Osteoblast (primary cell): ENCODE results near the gene UBE2R2. TPM values are rescaled to one million over a fixed set of nuclear protein-coding genes. Genes with fewer than 3 reads are reported as not detected.
"Not testable (repeated sequence)": the region's sequence is repeated elsewhere in the genome, so short reads cannot be mapped to it uniquely, and the experiment has no call there.

Experiments
- DNase-seq: peaks from one replicate; pipeline ENCODE4 v3.0.0; 2011; ENCODE audit warnings: low spot score, mixed read lengths; ENCODE audit not compliant: insufficient read length; ENCODE audit errors: missing footprints
- H2AFZ ChIP-seq: 2 replicates; pipeline ENCODE4 v1.6.0; 2011; ENCODE audit warnings: mild to moderate bottlenecking, low read length
- H3K27ac ChIP-seq: 2 replicates; pipeline ENCODE4 v1.5.1; 2011; ENCODE audit warnings: mild to moderate bottlenecking, low read depth, low read length, moderate library complexity
- H3K27me3 ChIP-seq: 2 replicates; pipeline ENCODE4 v1.6.0; 2012; ENCODE audit warnings: mild to moderate bottlenecking, control low read depth, inconsistent platforms, low read length, moderate library complexity; ENCODE audit not compliant: insufficient read depth
- H3K36me3 ChIP-seq: 2 replicates; pipeline ENCODE4 v1.5.1; 2011; ENCODE audit warnings: mild to moderate bottlenecking, low read length, control low read depth, moderate library complexity; ENCODE audit not compliant: insufficient read depth
- H3K4me1 ChIP-seq: 2 replicates; pipeline ENCODE4 v1.5.1; 2011; ENCODE audit warnings: mild to moderate bottlenecking, low read length, control low read depth, moderate library complexity; ENCODE audit not compliant: insufficient read depth
- H3K4me2 ChIP-seq: 2 replicates; pipeline ENCODE4 v1.6.0; 2011; ENCODE audit warnings: mild to moderate bottlenecking, low read length; ENCODE audit not compliant: insufficient read depth
- H3K4me3 ChIP-seq: fragments of 200-600 bp; sonication (generic); 3 replicates; pipeline ENCODE4 v1.5.1; 2012; ENCODE audit warnings: mild to moderate bottlenecking, low read length, inconsistent platforms; ENCODE audit not compliant: insufficient read depth
- H3K79me2 ChIP-seq: 2 replicates; pipeline ENCODE4 v1.6.0; 2012; ENCODE audit warnings: mild to moderate bottlenecking, low read length, control low read depth, inconsistent platforms; ENCODE audit not compliant: insufficient read depth
- H3K9me3 ChIP-seq: 2 replicates; pipeline ENCODE4 v1.5.1; 2011; ENCODE audit warnings: low read depth, low read length, control low read depth
- H4K20me1 ChIP-seq: 2 replicates; pipeline ENCODE4 v1.6.0; 2012; ENCODE audit warnings: mild to moderate bottlenecking, low read length, control low read depth; ENCODE audit not compliant: insufficient read depth
- total RNA-seq: library from RNA; depleted of rRNA; stranded (reverse); fragments of >200 nt; gene quantifications from 2 replicates; pipeline ENCODE4 v1.2.3, GENCODE V29; 2012
- TF ChIP-seq, protein P1 (sequence below): IDR thresholded peaks from 2 replicates; pipeline ENCODE4 v1.5.1; 2011; ENCODE audit warnings: mild to moderate bottlenecking, low read depth, low read length, moderate library complexity; ENCODE audit errors: extremely low read depth

The UBE2R2 gene
- total RNA-seq, 1 donor: 21.4 TPM

GRCh38 chr9:33856247-33856646 lies 39.3 kb downstream of the UBE2R2 start:
- Histone ChIP-seq H3K79me2 (peaks cover 98% of the 10 kb centered on the region), H2AFZ (no peak overlapping the region), H4K20me1 (peaks cover 81% of the 10 kb centered on the region), H3K27me3 (no peaks in the 10 kb centered on the region), H3K4me1 (peaks cover 20% of the 10 kb centered on the region), H3K9me3 (no peaks in the 10 kb centered on the region), H3K27ac (no peak overlapping the region), H3K4me3 (no peak overlapping the region), H3K4me2 (no peak overlapping the region), H3K36me3 (no peaks in the 10 kb centered on the region)
- TF ChIP-seq, protein P1, sequence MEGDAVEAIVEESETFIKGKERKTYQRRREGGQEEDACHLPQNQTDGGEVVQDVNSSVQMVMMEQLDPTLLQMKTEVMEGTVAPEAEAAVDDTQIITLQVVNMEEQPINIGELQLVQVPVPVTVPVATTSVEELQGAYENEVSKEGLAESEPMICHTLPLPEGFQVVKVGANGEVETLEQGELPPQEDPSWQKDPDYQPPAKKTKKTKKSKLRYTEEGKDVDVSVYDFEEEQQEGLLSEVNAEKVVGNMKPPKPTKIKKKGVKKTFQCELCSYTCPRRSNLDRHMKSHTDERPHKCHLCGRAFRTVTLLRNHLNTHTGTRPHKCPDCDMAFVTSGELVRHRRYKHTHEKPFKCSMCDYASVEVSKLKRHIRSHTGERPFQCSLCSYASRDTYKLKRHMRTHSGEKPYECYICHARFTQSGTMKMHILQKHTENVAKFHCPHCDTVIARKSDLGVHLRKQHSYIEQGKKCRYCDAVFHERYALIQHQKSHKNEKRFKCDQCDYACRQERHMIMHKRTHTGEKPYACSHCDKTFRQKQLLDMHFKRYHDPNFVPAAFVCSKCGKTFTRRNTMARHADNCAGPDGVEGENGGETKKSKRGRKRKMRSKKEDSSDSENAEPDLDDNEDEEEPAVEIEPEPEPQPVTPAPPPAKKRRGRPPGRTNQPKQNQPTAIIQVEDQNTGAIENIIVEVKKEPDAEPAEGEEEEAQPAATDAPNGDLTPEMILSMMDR: no peak
- no peak for DNase-seq

- no peaks in the 10 kb centered on the region for H3K9me3 ChIP-seq
- no peak overlapping the region for H3K27ac ChIP-seq
- no peak overlapping the region for H3K4me3 ChIP-seq
- no peaks in the 10 kb centered on the region for H3K27me3 ChIP-seq
- H2AFZ ChIP-seq: no peak overlapping the region
- DNase-seq: no peak
- TF ChIP-seq, protein P1: no peak
- no peak overlapping the region for H3K4me2 ChIP-seq
- H3K4me1 ChIP-seq: peaks cover 12% of the 10 kb centered on the region
- H4K20me1 ChIP-seq: peaks cover 81% of the 10 kb centered on the region
- H3K36me3 ChIP-seq: no peaks in the 10 kb centered on the region
- H3K79me2 ChIP-seq: peaks cover 100% of the 10 kb centered on the region
These were observed 41.5 kb downstream of the UBE2R2 start for GRCh38 chr9:33858423-33858822.

GRCh38 chr9:33860200-33860871 lies 43.4 kb downstream of the UBE2R2 start:
- Histone ChIP-seq H3K9me3 (no peaks in the 10 kb centered on the region), H3K79me2 (peaks cover 98% of the 10 kb centered on the region), H4K20me1 (peaks cover 79% of the 10 kb centered on the region), H3K4me1 (peaks cover 12% of the 10 kb centered on the region), H2AFZ (no peak overlapping the region), H3K27me3 (no peaks in the 10 kb centered on the region), H3K36me3 (no peaks in the 10 kb centered on the region), H3K4me3 (no peak overlapping the region), H3K27ac (peak overlapping the region; percentile 4), H3K4me2 (no peak overlapping the region)
- TF ChIP-seq, protein P1: peak; percentile 16
- peak; percentile 49 for DNase-seq

DNA sequence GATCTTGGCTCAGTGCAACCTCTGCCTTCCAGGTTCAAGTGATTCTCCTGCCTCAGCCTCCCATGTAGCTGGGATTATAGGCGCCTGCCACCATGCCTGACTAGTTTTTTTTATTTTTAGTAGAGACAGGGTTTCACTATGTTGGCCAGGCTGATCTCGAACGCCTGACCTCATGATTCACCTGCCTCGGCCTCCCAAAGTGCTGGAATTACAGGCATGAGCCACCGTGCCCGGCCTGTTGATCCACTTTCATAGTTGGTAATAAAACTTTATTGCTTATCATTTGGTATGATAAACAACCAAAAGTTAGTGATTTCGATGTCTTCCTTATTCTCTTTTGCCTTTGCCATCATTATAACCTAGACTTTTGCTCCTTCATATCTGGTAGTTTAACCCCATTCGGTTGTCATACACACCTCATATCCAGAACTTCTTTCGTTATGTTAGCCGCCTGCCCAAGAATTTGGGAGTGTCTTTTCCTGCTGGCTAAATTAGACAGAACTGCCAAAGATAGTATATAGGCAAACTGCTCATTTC lies 45.0 kb downstream of the UBE2R2 start:
- H4K20me1 ChIP-seq: peaks cover 78% of the 10 kb centered on the region
- H2AFZ ChIP-seq: no peak overlapping the region
- TF ChIP-seq, protein P1: no peak
- no peaks in the 10 kb centered on the region for H3K36me3 ChIP-seq
- peaks cover 12% of the 10 kb centered on the region for H3K4me1 ChIP-seq
- H3K4me3 ChIP-seq: no peak overlapping the region
- no peak overlapping the region for H3K27ac ChIP-seq
- H3K4me2 ChIP-seq: no peak overlapping the region
- DNase-seq: no peak
- H3K27me3 ChIP-seq: no peaks in the 10 kb centered on the region
- peaks cover 97% of the 10 kb centered on the region for H3K79me2 ChIP-seq
- H3K9me3 ChIP-seq: no peaks in the 10 kb centered on the region

- Histone ChIP-seq H3K4me1 (peaks cover 19% of the 10 kb centered on the region), H3K79me2 (peaks cover 97% of the 10 kb centered on the region), H4K20me1 (peaks cover 78% of the 10 kb centered on the region)
- not testable (repeated sequence) for H3K36me3 ChIP-seq, H3K9me3 ChIP-seq, H3K27me3 ChIP-seq, H3K27ac ChIP-seq, H2AFZ ChIP-seq, H3K4me3 ChIP-seq, DNase-seq, H3K4me2 ChIP-seq
These were observed 46.1 kb downstream of the UBE2R2 start for GRCh38 chr9:33863027-33863426.
